Loucy (cell line): ENCODE measurements around the gene PADI4.

Experiments
- H2AFZ ChIP-seq: fragments of 200-600 bp; sonication (generic); 2 replicates; pipeline ENCODE4 v1.6.0; 2016; ENCODE audit warnings: antibody characterized with exemption, mild to moderate bottlenecking, low read length, moderate library complexity
- H3F3A ChIP-seq: fragments of 200-600 bp; 2 replicates; pipeline ENCODE4 v1.6.0; 2016; ENCODE audit warnings: antibody characterized with exemption, low read depth, mild to moderate bottlenecking
- H3K27me3 ChIP-seq: fragments of 200-600 bp; sonication (generic); 2 replicates; pipeline ENCODE4 v1.6.1; 2014; ENCODE audit warnings: low read length, mild to moderate bottlenecking; ENCODE audit not compliant: insufficient read depth, poor library complexity, severe bottlenecking
- H3K36me3 ChIP-seq: fragments of 200-600 bp; sonication (generic); 2 replicates; pipeline ENCODE4 v1.6.1; 2016; ENCODE audit warnings: low read length; ENCODE audit not compliant: insufficient read depth
- H3K4me1 ChIP-seq: fragments of 200-600 bp; sonication (generic); 2 replicates; pipeline ENCODE4 v1.5.1; 2014; ENCODE audit warnings: low read length, mild to moderate bottlenecking; ENCODE audit not compliant: insufficient read depth, poor library complexity, severe bottlenecking
- H3K4me2 ChIP-seq: fragments of 200-600 bp; sonication (generic); 2 replicates; pipeline ENCODE4 v1.6.0; 2014; ENCODE audit warnings: antibody characterized with exemption, low read length, low read depth, mild to moderate bottlenecking; ENCODE audit not compliant: poor library complexity, severe bottlenecking
- H3K4me3 ChIP-seq: fragments of 200-600 bp; sonication (generic); 2 replicates; pipeline ENCODE4 v1.5.1; 2014; ENCODE audit warnings: low read length, mild to moderate bottlenecking, mixed read lengths; ENCODE audit not compliant: poor library complexity, severe bottlenecking
- H3K79me2 ChIP-seq: fragments of 200-600 bp; sonication (generic); 2 replicates; pipeline ENCODE4 v1.6.1; 2014; ENCODE audit warnings: low read length; ENCODE audit not compliant: insufficient read depth
- H3K9ac ChIP-seq: fragments of 200-600 bp; sonication (generic); 2 replicates; pipeline ENCODE4 v1.6.0; 2014; ENCODE audit warnings: mild to moderate bottlenecking, low read depth, low read length, moderate library complexity; ENCODE audit not compliant: poor library complexity, severe bottlenecking
- H3K9me2 ChIP-seq: fragments of 200-600 bp; sonication (generic); replicated peaks from 2 replicates; pipeline ENCODE4 v1.6.1; 2016; ENCODE audit warnings: low read depth, low read length, mixed read lengths
- H3K9me3 ChIP-seq: fragments of 200-600 bp; sonication (generic); 2 replicates; pipeline ENCODE4 v1.6.1; 2014; ENCODE audit warnings: mild to moderate bottlenecking, antibody characterized with exemption, low read length, low read depth; ENCODE audit not compliant: insufficient read depth
- H4K20me1 ChIP-seq: fragments of 200-600 bp; sonication (generic); 2 replicates; pipeline ENCODE4 v1.6.0; 2014; ENCODE audit warnings: antibody characterized with exemption, low read length, mild to moderate bottlenecking; ENCODE audit not compliant: insufficient read depth, poor library complexity, severe bottlenecking
- EZH2phosphoT487 ChIP-seq: fragments of 200-600 bp; IDR thresholded peaks from 2 replicates; pipeline ENCODE4 v1.6.1; 2018; ENCODE audit warnings: antibody characterized with exemption, mild to moderate bottlenecking, moderate library complexity, borderline replicate concordance
- TF ChIP-seq, protein P1 (sequence below): fragments of 200-600 bp; sonication (generic); conservative IDR thresholded peaks from 2 replicates; pipeline ENCODE4 v1.5.1; 2014; ENCODE audit warnings: mild to moderate bottlenecking, antibody characterized with exemption, low read length

Gene PADI4

DNA sequence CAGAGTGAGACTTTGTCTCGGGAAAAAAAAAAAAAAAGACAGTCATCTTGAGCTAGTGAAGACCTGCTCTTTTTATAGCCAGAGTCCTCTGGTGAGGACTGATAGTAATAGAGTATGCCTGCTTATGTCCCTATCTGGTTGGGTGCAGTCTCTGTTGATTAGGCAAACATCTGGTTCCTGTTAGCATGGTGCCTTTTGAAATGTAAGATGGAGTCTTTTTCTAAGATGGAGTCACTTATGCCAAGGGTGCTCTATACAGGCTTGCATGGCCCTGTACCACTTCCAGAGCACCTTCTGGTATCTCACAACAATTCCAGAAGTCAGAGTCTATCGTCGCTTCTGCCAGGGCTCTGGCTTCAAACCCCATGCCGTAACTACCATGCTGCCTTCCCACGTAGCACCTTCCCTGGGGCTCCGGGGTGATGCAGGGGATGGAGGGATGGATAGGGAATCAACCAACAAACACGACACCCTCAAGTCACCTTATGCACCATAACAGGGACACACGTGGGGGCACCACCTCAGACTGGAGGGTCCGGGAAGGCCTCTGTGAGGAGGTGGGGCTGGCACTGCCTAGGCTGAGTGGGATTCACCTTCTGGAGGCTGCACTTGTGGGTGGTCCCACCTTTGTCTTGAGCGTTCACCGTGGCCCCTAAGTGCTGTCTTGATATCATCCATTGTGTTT is 52.4 kb downstream of the PADI4 start:
- H3K4me2 ChIP-seq, result no peak overlapping the region
- H2AFZ ChIP-seq, result no peak overlapping the region

DNA sequence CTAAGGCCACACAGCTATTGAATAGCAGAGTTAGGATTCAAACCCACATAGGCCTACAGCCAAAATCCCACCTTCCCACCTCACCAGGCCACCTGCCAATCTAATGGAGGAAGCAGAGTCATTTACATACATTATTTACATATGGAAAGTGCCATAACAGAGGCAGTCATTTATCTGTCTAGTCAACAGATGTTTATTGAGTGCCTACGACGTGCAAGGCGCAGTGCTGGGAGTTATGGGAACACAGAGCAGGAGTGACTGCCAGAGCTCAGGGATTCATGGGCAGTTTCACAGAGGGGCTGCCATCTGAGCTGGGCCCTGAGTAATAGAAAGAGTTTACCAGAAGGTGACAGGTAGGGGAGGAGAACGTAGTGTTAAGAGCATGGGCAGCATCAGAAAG is 53.7 kb downstream of the PADI4 start:
- H3K79me2 ChIP-seq, result peaks cover 8% of the 10 kb centered on the region; the same call in 1 of the 2 replicates
- H3K27me3 ChIP-seq, result no peaks in the 10 kb centered on the region
- TF ChIP-seq EZH2phosphoT487, result no peak
- no peaks in the 10 kb centered on the region for H3K36me3 ChIP-seq
- H3K4me2 ChIP-seq, result no peak overlapping the region
- no peaks in the 10 kb centered on the region for H4K20me1 ChIP-seq
- no peaks in the 10 kb centered on the region for H3K9me2 ChIP-seq
- H3K4me3 ChIP-seq, result no peak overlapping the region
- H3K9ac ChIP-seq, result no peak overlapping the region
- H3F3A ChIP-seq, result no peaks in the 10 kb centered on the region
- no peaks in the 10 kb centered on the region for H3K9me3 ChIP-seq
- no peak overlapping the region for H2AFZ ChIP-seq
- peaks cover 6% of the 10 kb centered on the region for H3K4me1 ChIP-seq

More for the DNA sequence above, 52.4 kb downstream of the PADI4 start:
- no peaks in the 10 kb centered on the region for H3F3A ChIP-seq
- no peaks in the 10 kb centered on the region for H3K27me3 ChIP-seq
- H3K9me3 ChIP-seq, result no peaks in the 10 kb centered on the region
- TF ChIP-seq, protein P1, sequence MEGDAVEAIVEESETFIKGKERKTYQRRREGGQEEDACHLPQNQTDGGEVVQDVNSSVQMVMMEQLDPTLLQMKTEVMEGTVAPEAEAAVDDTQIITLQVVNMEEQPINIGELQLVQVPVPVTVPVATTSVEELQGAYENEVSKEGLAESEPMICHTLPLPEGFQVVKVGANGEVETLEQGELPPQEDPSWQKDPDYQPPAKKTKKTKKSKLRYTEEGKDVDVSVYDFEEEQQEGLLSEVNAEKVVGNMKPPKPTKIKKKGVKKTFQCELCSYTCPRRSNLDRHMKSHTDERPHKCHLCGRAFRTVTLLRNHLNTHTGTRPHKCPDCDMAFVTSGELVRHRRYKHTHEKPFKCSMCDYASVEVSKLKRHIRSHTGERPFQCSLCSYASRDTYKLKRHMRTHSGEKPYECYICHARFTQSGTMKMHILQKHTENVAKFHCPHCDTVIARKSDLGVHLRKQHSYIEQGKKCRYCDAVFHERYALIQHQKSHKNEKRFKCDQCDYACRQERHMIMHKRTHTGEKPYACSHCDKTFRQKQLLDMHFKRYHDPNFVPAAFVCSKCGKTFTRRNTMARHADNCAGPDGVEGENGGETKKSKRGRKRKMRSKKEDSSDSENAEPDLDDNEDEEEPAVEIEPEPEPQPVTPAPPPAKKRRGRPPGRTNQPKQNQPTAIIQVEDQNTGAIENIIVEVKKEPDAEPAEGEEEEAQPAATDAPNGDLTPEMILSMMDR, result no peak
- no peak for TF ChIP-seq EZH2phosphoT487
- no peak overlapping the region for H3K4me3 ChIP-seq
- H3K79me2 ChIP-seq, result peaks cover 14% of the 10 kb centered on the region; the same call in 1 of the 2 replicates
- H3K9me2 ChIP-seq, result no peaks in the 10 kb centered on the region
- peaks cover 15% of the 10 kb centered on the region for H3K4me1 ChIP-seq
- H3K9ac ChIP-seq, result no peak overlapping the region
- no peaks in the 10 kb centered on the region for H3K36me3 ChIP-seq
- no peaks in the 10 kb centered on the region for H4K20me1 ChIP-seq

DNA sequence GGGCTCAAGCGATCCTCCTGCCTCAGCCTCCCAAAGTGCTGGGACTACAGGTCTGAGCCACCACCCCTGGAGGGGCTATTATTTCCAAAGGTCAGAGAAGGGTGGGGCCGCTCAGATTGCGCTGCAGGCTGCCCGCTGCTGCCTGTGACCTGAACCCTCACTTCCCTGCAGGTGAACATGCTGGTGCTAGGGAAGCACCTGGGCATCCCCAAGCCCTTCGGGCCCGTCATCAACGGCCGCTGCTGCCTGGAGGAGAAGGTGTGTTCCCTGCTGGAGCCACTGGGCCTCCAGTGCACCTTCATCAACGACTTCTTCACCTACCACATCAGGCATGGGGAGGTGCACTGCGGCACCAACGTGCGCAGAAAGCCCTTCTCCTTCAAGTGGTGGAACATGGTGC is 55.4 kb downstream of the PADI4 start:
- H3F3A ChIP-seq, result no peaks in the 10 kb centered on the region
- no peak overlapping the region for H3K4me3 ChIP-seq
- H3K9ac ChIP-seq, result no peak overlapping the region
- no peaks in the 10 kb centered on the region for H3K9me2 ChIP-seq
- no peaks in the 10 kb centered on the region for H3K79me2 ChIP-seq
- no peaks in the 10 kb centered on the region for H3K27me3 ChIP-seq
- no peak overlapping the region for H2AFZ ChIP-seq
- no peaks in the 10 kb centered on the region for H4K20me1 ChIP-seq
- H3K36me3 ChIP-seq, result no peaks in the 10 kb centered on the region
- no peaks in the 10 kb centered on the region for H3K4me1 ChIP-seq
- TF ChIP-seq, protein P1, result no peak
- TF ChIP-seq EZH2phosphoT487, result no peak
- no peaks in the 10 kb centered on the region for H3K9me3 ChIP-seq
- no peak overlapping the region for H3K4me2 ChIP-seq

DNA sequence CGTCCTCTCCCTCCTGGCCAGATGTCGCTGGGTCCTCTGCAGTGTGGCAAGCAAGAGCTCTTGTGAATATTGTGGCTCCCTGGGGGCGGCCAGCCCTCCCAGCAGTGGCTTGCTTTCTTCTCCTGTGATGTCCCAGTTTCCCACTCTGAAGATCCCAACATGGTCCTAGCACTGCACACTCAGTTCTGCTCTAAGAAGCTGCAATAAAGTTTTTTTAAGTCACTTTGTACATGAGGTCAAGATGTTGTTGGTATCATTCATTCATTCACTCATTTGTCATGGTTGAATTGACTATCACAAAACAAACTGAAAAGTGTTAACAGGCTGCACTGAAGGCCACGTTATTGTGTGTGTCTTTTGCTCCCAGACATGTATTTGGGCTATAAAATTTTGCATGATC is 55.8 kb downstream of the PADI4 start:
- Histone ChIP-seq H3K9me2 (no peaks in the 10 kb centered on the region), H3F3A (no peaks in the 10 kb centered on the region), H3K9ac (no peak overlapping the region), H3K36me3 (no peaks in the 10 kb centered on the region), H3K4me3 (no peak overlapping the region), H3K27me3 (no peaks in the 10 kb centered on the region), H3K4me2 (no peak overlapping the region), H4K20me1 (no peaks in the 10 kb centered on the region), H2AFZ (no peak overlapping the region), H3K79me2 (no peaks in the 10 kb centered on the region), H3K4me1 (no peaks in the 10 kb centered on the region), H3K9me3 (no peaks in the 10 kb centered on the region)
- TF ChIP-seq, protein P1, result no peak
- no peak for TF ChIP-seq EZH2phosphoT487
